WTC11 (cell line): ENCODE measurements around the gene CLSTN2. TPM values are rescaled to one million over a fixed set of nuclear protein-coding genes. Genes with fewer than 3 reads are reported as not detected.

Source experiments
- ATAC-seq: fragments of 200-7000 bp; cut with Tn5 transposase; 2 replicates; pipeline ENCODE4 v1.10.0; 2021; ENCODE audit warnings: mild to moderate bottlenecking, moderate library complexity
- CTCF ChIA-PET: fragments of 300-600 bp; sonication (Branson Sonifier 250); formaldehyde crosslinking; loops from one replicate; lab custom pipeline; 2021; ENCODE audit warnings: antibody characterized with exemption; lab: Charles Lee
- POLR2A ChIA-PET: fragments of 350-600 bp; sonication (Branson Sonifier 250); formaldehyde crosslinking; loops from one replicate; lab custom pipeline; 2021; ENCODE audit warnings: antibody characterized with exemption; lab: Charles Lee
- DNase-seq: peaks from one replicate; pipeline ENCODE4 v3.0.0; 2021; ENCODE audit warnings: low spot score
- H3K27ac Mint-ChIP-seq: 2 replicates; pipeline ENCODE4 v1.8.0; 2021; ENCODE audit warnings: mixed read lengths
- H3K27me3 Mint-ChIP-seq: 2 replicates; pipeline ENCODE4 v1.8.0; 2021; ENCODE audit warnings: low read depth, mild to moderate bottlenecking, moderate library complexity, mixed read lengths
- H3K36me3 Mint-ChIP-seq: 2 replicates; pipeline ENCODE4 v1.8.0; 2021; ENCODE audit warnings: mixed read lengths
- H3K4me1 Mint-ChIP-seq: 2 replicates; pipeline ENCODE4 v1.8.0; 2022; ENCODE audit warnings: mixed read lengths
- H3K4me3 Mint-ChIP-seq: 2 replicates; pipeline ENCODE4 v1.8.0; 2021; ENCODE audit warnings: mild to moderate bottlenecking, moderate library complexity, mixed read lengths
- H3K9me3 Mint-ChIP-seq: 2 replicates; pipeline ENCODE4 v1.8.0; 2021; ENCODE audit warnings: mixed read lengths
- CBFB ChIP-seq: sonication (generic); formaldehyde crosslinking; IDR thresholded peaks from 2 replicates; pipeline ENCODE4 v1.8.1; 2022; ENCODE audit warnings: mild to moderate bottlenecking, low read depth, missing genetic modification reagents
- ETV6 ChIP-seq: sonication (generic); formaldehyde crosslinking; IDR thresholded peaks from 2 replicates; pipeline ENCODE4 v1.8.1; 2022; ENCODE audit warnings: mild to moderate bottlenecking, missing genetic modification reagents
- FOXK1 ChIP-seq: sonication (generic); formaldehyde crosslinking; IDR thresholded peaks from 2 replicates; pipeline ENCODE4 v1.8.0; 2022; ENCODE audit warnings: mild to moderate bottlenecking, moderate library complexity, missing genetic modification reagents
- JAZF1 ChIP-seq: fragments of 250-450 bp; sonication (Bioruptor Pico); IDR thresholded peaks from 2 replicates; pipeline ENCODE4 v1.9.0; 2021; ENCODE audit warnings: moderate library complexity, mild to moderate bottlenecking, inconsistent platforms
- JUN ChIP-seq: sonication (generic); formaldehyde crosslinking; IDR thresholded peaks from 2 replicates; pipeline ENCODE4 v1.8.0; 2023; ENCODE audit warnings: mild to moderate bottlenecking, missing genetic modification reagents
- KAT7 ChIP-seq: sonication (generic); formaldehyde crosslinking; IDR thresholded peaks from 2 replicates; pipeline ENCODE4 v1.8.1; 2023; ENCODE audit warnings: missing genetic modification reagents, mild to moderate bottlenecking, borderline replicate concordance
- MXD4 ChIP-seq: fragments of 250-450 bp; sonication (Bioruptor Pico); IDR thresholded peaks from 2 replicates; pipeline ENCODE4 v1.8.0; 2021; ENCODE audit warnings: mild to moderate bottlenecking, moderate library complexity, borderline replicate concordance
- NFE2L1 ChIP-seq: sonication (generic); formaldehyde crosslinking; IDR thresholded peaks from 2 replicates; pipeline ENCODE4 v1.8.1; 2023; ENCODE audit warnings: missing genetic modification reagents
- NR2C2 ChIP-seq: sonication (generic); formaldehyde crosslinking; IDR thresholded peaks from 2 replicates; pipeline ENCODE4 v1.8.0; 2022; ENCODE audit warnings: mild to moderate bottlenecking, missing genetic modification reagents
- SMAD3 ChIP-seq: sonication (generic); formaldehyde crosslinking; IDR thresholded peaks from 2 replicates; pipeline ENCODE4 v1.8.0; 2022; ENCODE audit warnings: missing genetic modification reagents, mild to moderate bottlenecking, borderline replicate concordance
- SOX15 ChIP-seq: fragments of 250-450 bp; sonication (Bioruptor Pico); IDR thresholded peaks from 2 replicates; pipeline ENCODE4 v1.9.0; 2021; ENCODE audit warnings: mild to moderate bottlenecking
- SP1 ChIP-seq: sonication (generic); formaldehyde crosslinking; conservative IDR thresholded peaks from 2 replicates; pipeline ENCODE4 v1.8.1; 2022; ENCODE audit warnings: missing genetic modification reagents
- total RNA-seq: library from RNA; stranded (reverse); gene quantifications from 3 replicates; pipeline ENCODE4 v1.2.3, GENCODE V29; 2021
- TF ChIP-seq, protein P1 (sequence below): sonication (generic); formaldehyde crosslinking; IDR thresholded peaks from 2 replicates; pipeline ENCODE4 v1.8.1; 2023; ENCODE audit warnings: mild to moderate bottlenecking, missing genetic modification reagents, borderline replicate concordance
- TF ChIP-seq, protein P2 (sequence below): sonication (generic); formaldehyde crosslinking; IDR thresholded peaks from 2 replicates; pipeline ENCODE4 v1.8.1; 2023; ENCODE audit warnings: mild to moderate bottlenecking, missing genetic modification reagents
- TF ChIP-seq, protein P3 (sequence below): fragments of 250-450 bp; sonication (Bioruptor Pico); conservative IDR thresholded peaks from 2 replicates; pipeline ENCODE4 v1.9.0; 2021; ENCODE audit warnings: mild to moderate bottlenecking
- TF ChIP-seq, protein P4 (sequence below): fragments of 250-450 bp; sonication (Bioruptor Pico); IDR thresholded peaks from 2 replicates; pipeline ENCODE4 v1.8.0; 2021; ENCODE audit warnings: mild to moderate bottlenecking
- TF ChIP-seq, protein P5 (sequence below): sonication (generic); formaldehyde crosslinking; IDR thresholded peaks from 2 replicates; pipeline ENCODE4 v1.8.1; 2022; ENCODE audit warnings: low read depth, missing genetic modification reagents, borderline replicate concordance
- TF ChIP-seq, protein P6 (sequence below): sonication (generic); formaldehyde crosslinking; IDR thresholded peaks from 2 replicates; pipeline ENCODE4 v1.8.1; 2023; ENCODE audit warnings: mild to moderate bottlenecking, missing genetic modification reagents, moderate library complexity

CLSTN2 gene
- total RNA-seq, 1 experiment from 2014 or later: 0.35 TPM

DNA sequence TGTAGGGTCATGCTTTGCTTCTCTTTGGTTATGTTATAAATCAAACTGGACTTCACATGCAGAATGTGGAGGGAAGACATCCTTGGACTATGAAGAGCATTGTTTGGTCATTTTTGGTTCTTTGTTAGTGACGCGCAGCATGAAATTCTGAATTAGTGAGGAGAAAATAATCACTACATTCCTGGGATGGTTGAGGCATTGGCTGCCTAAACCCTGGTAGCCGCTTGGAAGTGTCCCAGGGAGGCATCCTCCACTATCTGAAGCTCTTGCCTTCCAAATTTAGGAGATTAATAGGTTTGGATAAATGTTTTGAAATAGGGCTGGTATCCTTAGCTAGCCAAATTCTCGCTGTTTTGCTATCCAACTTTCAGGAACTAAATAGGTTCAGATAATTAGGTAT, 96.2 kb downstream of the CLSTN2 start (continued):
- TF ChIP-seq, protein P1, sequence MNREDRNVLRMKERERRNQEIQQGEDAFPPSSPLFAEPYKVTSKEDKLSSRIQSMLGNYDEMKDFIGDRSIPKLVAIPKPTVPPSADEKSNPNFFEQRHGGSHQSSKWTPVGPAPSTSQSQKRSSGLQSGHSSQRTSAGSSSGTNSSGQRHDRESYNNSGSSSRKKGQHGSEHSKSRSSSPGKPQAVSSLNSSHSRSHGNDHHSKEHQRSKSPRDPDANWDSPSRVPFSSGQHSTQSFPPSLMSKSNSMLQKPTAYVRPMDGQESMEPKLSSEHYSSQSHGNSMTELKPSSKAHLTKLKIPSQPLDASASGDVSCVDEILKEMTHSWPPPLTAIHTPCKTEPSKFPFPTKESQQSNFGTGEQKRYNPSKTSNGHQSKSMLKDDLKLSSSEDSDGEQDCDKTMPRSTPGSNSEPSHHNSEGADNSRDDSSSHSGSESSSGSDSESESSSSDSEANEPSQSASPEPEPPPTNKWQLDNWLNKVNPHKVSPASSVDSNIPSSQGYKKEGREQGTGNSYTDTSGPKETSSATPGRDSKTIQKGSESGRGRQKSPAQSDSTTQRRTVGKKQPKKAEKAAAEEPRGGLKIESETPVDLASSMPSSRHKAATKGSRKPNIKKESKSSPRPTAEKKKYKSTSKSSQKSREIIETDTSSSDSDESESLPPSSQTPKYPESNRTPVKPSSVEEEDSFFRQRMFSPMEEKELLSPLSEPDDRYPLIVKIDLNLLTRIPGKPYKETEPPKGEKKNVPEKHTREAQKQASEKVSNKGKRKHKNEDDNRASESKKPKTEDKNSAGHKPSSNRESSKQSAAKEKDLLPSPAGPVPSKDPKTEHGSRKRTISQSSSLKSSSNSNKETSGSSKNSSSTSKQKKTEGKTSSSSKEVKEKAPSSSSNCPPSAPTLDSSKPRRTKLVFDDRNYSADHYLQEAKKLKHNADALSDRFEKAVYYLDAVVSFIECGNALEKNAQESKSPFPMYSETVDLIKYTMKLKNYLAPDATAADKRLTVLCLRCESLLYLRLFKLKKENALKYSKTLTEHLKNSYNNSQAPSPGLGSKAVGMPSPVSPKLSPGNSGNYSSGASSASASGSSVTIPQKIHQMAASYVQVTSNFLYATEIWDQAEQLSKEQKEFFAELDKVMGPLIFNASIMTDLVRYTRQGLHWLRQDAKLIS (CRISPR knock-in tag): no peak
- TF ChIP-seq NR2C2 (CRISPR knock-in tag) (no peak), KAT7 (CRISPR knock-in tag) (no peak)
- TF ChIP-seq, all 79 proteins: peak for 0

DNA sequence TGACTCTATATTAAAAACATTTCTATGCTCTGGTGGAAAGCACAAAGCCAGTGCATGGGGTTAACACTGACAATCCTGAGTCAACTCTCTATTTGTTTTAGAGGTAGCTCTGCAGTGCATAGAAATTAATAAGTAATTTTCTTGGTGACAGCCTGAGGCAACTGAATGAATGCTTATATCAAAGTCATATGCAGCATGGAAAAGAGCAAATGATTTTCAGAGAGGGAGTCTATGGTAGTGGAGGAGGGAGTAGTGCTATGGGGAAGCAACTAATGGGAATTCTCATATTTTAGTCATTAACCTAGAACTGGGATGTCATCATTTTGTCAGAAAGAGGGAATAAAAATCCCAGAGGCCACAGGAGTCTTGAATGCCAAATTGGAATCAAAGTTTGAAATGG, 99.1 kb downstream of the CLSTN2 start:
- POLR2A ChIA-PET: no interaction called here
- Mint-ChIP-seq H3K9me3 (no peaks in the 10 kb centered on the region), H3K4me3 (no peak overlapping the region), H3K4me1 (peaks cover 5% of the 10 kb centered on the region), H3K27ac (no peak overlapping the region), H3K36me3 (no peaks in the 10 kb centered on the region), H3K27me3 (no peaks in the 10 kb centered on the region)
- TF ChIP-seq, protein P1 (CRISPR knock-in tag): no peak
- no peak for ATAC-seq
- no peak for DNase-seq
- CTCF ChIA-PET: no interaction called here

DNA sequence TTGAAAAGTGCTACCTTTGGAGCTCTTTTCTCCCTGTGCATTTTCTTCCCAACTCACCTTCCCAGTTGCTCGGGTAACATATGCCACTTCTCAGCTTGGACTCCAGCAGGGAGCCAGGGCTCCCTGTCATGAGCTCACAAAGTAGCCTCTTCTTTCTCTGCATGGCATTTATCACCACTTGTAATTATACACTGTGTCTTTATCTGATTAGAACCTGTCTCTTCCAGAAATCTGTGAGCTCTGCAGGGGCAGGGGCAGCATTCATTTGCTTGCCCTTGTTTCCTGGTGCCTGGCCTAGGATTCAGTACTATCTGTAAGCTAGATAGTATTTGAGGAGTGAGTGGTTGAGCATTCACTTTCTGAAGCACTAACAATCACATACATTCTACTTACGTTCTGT, 100.9 kb downstream of the CLSTN2 start:
- no peaks in the 10 kb centered on the region for H3K27me3 Mint-ChIP-seq
- DNase-seq: no peak
- ChIA-PET POLR2A (no interaction called here), CTCF (interaction anchor here (1.0 to 1.2 kb wide), 2 partner anchors 58 to 98 kb away, joined by 3 to 4 read pairs; no protein-coding TSS in a partner anchor)
- H3K4me1 Mint-ChIP-seq: peaks cover 14% of the 10 kb centered on the region
- no peak for ATAC-seq
- H3K27ac Mint-ChIP-seq: no peak overlapping the region
- no peaks in the 10 kb centered on the region for H3K36me3 Mint-ChIP-seq
- H3K4me3 Mint-ChIP-seq: no peak overlapping the region
- no peaks in the 10 kb centered on the region for H3K9me3 Mint-ChIP-seq
- TF ChIP-seq, protein P2, sequence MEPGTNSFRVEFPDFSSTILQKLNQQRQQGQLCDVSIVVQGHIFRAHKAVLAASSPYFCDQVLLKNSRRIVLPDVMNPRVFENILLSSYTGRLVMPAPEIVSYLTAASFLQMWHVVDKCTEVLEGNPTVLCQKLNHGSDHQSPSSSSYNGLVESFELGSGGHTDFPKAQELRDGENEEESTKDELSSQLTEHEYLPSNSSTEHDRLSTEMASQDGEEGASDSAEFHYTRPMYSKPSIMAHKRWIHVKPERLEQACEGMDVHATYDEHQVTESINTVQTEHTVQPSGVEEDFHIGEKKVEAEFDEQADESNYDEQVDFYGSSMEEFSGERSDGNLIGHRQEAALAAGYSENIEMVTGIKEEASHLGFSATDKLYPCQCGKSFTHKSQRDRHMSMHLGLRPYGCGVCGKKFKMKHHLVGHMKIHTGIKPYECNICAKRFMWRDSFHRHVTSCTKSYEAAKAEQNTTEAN (CRISPR knock-in tag): no peak
- TF ChIP-seq, protein P3, sequence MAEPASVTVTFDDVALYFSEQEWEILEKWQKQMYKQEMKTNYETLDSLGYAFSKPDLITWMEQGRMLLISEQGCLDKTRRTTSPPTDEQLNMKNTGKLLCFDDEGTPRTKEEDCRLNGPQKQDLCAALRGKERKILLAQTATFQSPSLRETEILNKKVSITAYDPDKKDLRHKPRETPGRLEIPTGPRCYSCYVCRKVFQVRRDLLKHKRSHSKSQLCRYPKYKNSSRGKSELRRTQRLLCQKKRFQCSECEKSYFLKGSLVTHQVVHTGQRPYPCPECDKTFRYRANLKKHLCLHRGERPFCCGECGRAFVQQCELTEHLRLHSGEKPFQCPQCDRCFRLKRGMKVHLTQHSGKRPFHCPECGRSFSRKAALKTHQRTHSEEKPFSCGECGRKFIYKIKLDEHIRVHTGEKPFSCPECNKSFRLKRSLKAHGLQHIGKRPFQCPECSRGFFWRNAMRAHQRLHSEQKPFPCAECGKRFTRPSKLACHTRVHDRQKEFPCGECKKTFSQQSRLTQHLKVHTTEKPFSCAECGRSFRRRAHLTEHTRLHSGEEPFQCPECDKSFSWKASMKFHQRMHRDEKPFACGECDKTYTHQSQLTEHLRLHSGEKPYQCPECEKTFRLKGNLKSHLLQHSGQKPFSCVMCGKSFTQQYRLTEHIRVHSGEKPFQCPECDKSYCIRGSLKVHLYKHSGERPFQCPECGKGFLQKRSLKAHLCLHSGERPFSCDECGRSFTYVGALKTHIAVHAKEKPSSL: no peak
- TF ChIP-seq MXD4 (CRISPR knock-in tag): no peak
- TF ChIP-seq, protein P4, sequence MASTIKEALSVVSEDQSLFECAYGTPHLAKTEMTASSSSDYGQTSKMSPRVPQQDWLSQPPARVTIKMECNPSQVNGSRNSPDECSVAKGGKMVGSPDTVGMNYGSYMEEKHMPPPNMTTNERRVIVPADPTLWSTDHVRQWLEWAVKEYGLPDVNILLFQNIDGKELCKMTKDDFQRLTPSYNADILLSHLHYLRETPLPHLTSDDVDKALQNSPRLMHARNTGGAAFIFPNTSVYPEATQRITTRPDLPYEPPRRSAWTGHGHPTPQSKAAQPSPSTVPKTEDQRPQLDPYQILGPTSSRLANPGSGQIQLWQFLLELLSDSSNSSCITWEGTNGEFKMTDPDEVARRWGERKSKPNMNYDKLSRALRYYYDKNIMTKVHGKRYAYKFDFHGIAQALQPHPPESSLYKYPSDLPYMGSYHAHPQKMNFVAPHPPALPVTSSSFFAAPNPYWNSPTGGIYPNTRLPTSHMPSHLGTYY: no peak
- TF ChIP-seq ETV6: no peak
- TF ChIP-seq SP1: no peak
- TF ChIP-seq SMAD3: no peak
- TF ChIP-seq, protein P5, sequence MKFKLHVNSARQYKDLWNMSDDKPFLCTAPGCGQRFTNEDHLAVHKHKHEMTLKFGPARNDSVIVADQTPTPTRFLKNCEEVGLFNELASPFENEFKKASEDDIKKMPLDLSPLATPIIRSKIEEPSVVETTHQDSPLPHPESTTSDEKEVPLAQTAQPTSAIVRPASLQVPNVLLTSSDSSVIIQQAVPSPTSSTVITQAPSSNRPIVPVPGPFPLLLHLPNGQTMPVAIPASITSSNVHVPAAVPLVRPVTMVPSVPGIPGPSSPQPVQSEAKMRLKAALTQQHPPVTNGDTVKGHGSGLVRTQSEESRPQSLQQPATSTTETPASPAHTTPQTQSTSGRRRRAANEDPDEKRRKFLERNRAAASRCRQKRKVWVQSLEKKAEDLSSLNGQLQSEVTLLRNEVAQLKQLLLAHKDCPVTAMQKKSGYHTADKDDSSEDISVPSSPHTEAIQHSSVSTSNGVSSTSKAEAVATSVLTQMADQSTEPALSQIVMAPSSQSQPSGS (CRISPR knock-in tag): no peak
- TF ChIP-seq, protein P6, sequence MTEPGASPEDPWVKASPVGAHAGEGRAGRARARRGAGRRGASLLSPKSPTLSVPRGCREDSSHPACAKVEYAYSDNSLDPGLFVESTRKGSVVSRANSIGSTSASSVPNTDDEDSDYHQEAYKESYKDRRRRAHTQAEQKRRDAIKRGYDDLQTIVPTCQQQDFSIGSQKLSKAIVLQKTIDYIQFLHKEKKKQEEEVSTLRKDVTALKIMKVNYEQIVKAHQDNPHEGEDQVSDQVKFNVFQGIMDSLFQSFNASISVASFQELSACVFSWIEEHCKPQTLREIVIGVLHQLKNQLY (CRISPR knock-in tag): no peak
- no peak for TF ChIP-seq NFE2L1 (CRISPR knock-in tag)
- TF ChIP-seq FOXK1 (CRISPR knock-in tag): no peak
- TF ChIP-seq JUN (CRISPR knock-in tag): no peak
- TF ChIP-seq CBFB (CRISPR knock-in tag): no peak
- TF ChIP-seq JAZF1: no peak
- TF ChIP-seq SOX15 (CRISPR knock-in tag): no peak
